Smooth muscle cell (in vitro differentiated cells): ENCODE data around the gene SH3RF3. TPM values are rescaled to one million over a fixed set of nuclear protein-coding genes. Genes with fewer than 3 reads are reported as not detected.

Source experiments
- DNase-seq: peaks from one replicate; lab custom pipeline; 2025; ENCODE audit not compliant: unreplicated experiment; lab: John Stamatoyannopoulos, UW
- H2AFZ ChIP-seq: fragments of 200-600 bp; sonication (generic); 2 replicates; pipeline ENCODE4 v1.6.0; 2016; ENCODE audit warnings: antibody characterized with exemption, low read depth, mild to moderate bottlenecking
- H3F3A ChIP-seq: fragments of 200-600 bp; sonication (generic); 2 replicates; pipeline ENCODE4 v1.6.0; 2017; ENCODE audit warnings: antibody characterized with exemption, low read depth
- H3K27ac ChIP-seq: fragments of 200-600 bp; sonication (generic); 2 replicates; pipeline ENCODE4 v1.5.1; 2016; ENCODE audit warnings: low read depth, mild to moderate bottlenecking
- H3K27me3 ChIP-seq: fragments of 200-600 bp; sonication (generic); 2 replicates; pipeline ENCODE4 v1.6.1; 2016; ENCODE audit warnings: low read depth, mild to moderate bottlenecking
- H3K36me3 ChIP-seq: fragments of 200-600 bp; sonication (generic); 2 replicates; pipeline ENCODE4 v1.5.1; 2016; ENCODE audit warnings: low read depth
- H3K4me1 ChIP-seq: fragments of 200-600 bp; sonication (generic); 2 replicates; pipeline ENCODE4 v1.5.1; 2016; ENCODE audit warnings: low read depth
- H3K4me2 ChIP-seq: fragments of 200-600 bp; sonication (generic); 2 replicates; pipeline ENCODE4 v1.6.0; 2016; ENCODE audit warnings: mild to moderate bottlenecking
- H3K4me3 ChIP-seq: fragments of 200-600 bp; sonication (generic); 2 replicates; pipeline ENCODE4 v1.5.1; 2016; ENCODE audit warnings: mild to moderate bottlenecking
- H3K79me2 ChIP-seq: fragments of 200-600 bp; sonication (generic); 2 replicates; pipeline ENCODE4 v1.6.0; 2016; ENCODE audit warnings: low read depth, mild to moderate bottlenecking
- H3K9ac ChIP-seq: fragments of 200-600 bp; sonication (generic); 2 replicates; pipeline ENCODE4 v1.6.0; 2016; ENCODE audit warnings: low read depth
- H3K9me3 ChIP-seq: fragments of 200-600 bp; sonication (generic); replicated peaks from 2 replicates; pipeline ENCODE4 v1.5.1; 2016; ENCODE audit warnings: low read depth
- H4K20me1 ChIP-seq: fragments of 200-600 bp; sonication (generic); 2 replicates; pipeline ENCODE4 v1.6.0; 2016; ENCODE audit warnings: low read depth
- WGBS: methylation state at CpG from one replicate; pipeline ENCODE4 v1.1.7; 2016; ENCODE audit warnings: low lambda C conversion rate; 5-methylcytosine and 5-hydroxymethylcytosine counted together
- polyA plus RNA-seq: library from polyadenylated mRNA; unstranded; fragments of >200 nt; fragmentation: Nextera tagmentation; extraction: Ambion mirVana; gene quantifications from 2 replicates; pipeline ENCODE4 v1.2.1, GENCODE V29; 2016
- total RNA-seq: library from RNA; depleted of rRNA; stranded (reverse); fragments of >200 nt; gene quantifications from 2 replicates; pipeline ENCODE4 v1.2.3, GENCODE V29; 2014
- TF ChIP-seq, protein P1 (sequence below): fragments of 200-600 bp; sonication (generic); IDR thresholded peaks from 2 replicates; pipeline ENCODE4 v1.5.1; 2017; ENCODE audit warnings: borderline replicate concordance, mild to moderate bottlenecking, antibody characterized with exemption; ENCODE audit not compliant: insufficient read depth, poor library complexity, severe bottlenecking

The SH3RF3 gene
- total and polyA plus RNA-seq, 2 experiments from 2014 or later = 6.6 to 11.8 TPM

DNA sequence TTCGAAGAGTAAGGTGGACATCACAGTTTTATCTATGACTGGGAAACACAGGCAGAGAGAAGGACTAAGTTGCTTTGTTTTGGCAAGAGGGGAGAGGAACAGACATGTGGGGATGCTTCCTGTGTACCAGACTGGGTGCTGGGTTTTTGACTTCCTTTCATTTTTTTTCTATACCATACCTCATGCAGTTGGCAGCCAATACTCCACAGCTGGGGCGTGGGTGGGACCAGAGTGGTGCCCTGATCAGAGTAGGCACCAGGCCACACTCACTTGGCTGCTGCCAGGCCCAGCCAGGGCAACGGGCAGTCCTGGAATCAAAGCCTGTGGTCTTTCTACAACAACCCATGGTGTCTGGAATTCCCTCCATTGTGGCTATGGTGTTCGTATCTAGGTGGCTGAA is 45.2 kb downstream of the SH3RF3 start:
- Histone ChIP-seq H3K27ac (peak overlapping the region; percentile 98), H3K4me3 (no peak overlapping the region), H4K20me1 (no peaks in the 10 kb centered on the region), H3K4me2 (peak overlapping the region; percentile 78), H3K27me3 (no peaks in the 10 kb centered on the region), H3F3A (peaks cover 27% of the 10 kb centered on the region), H3K9me3 (no peaks in the 10 kb centered on the region), H3K36me3 (no peaks in the 10 kb centered on the region), H2AFZ (no peak overlapping the region), H3K9ac (peak overlapping the region; percentile 89), H3K4me1 (peaks cover 31% of the 10 kb centered on the region), H3K79me2 (peaks cover 61% of the 10 kb centered on the region)
- WGBS = 79% methylated on average over 4 of the region's 4 CpGs
- TF ChIP-seq, protein P1, sequence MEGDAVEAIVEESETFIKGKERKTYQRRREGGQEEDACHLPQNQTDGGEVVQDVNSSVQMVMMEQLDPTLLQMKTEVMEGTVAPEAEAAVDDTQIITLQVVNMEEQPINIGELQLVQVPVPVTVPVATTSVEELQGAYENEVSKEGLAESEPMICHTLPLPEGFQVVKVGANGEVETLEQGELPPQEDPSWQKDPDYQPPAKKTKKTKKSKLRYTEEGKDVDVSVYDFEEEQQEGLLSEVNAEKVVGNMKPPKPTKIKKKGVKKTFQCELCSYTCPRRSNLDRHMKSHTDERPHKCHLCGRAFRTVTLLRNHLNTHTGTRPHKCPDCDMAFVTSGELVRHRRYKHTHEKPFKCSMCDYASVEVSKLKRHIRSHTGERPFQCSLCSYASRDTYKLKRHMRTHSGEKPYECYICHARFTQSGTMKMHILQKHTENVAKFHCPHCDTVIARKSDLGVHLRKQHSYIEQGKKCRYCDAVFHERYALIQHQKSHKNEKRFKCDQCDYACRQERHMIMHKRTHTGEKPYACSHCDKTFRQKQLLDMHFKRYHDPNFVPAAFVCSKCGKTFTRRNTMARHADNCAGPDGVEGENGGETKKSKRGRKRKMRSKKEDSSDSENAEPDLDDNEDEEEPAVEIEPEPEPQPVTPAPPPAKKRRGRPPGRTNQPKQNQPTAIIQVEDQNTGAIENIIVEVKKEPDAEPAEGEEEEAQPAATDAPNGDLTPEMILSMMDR = no peak
- no peak for DNase-seq

DNA sequence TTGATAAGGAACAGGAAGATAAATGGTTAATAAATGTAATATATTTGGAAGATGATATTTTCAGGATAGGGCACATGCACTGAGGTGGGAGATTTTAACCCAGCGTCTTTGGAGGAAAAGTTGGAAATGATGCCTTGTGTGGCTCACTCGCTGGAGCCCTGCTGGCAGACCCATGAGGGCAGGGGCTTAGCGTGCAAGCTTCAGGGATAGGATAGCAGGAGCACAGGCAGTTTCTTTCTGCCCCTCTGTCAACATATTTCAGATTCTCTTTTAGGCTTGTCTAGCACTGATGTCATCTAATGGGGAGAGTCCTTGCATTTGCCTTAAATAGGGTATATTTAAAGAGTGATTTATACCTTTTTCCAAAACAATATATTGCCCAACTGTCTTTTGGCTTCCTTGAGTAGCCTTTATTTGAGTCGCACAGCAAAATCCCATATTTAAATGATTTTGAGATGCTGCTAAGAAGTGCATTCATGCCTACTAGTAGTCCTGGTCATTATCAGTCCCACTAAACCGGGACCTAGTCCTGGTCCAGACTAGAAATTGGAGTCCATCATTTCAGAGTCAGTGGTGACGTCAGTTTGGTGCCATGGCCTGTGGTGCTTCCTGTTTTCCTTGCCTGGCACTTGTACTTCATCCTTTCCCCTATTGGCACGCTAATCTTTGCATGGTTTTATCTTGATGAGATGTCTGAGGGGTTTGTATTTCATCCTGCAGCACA is 45.8 kb downstream of the SH3RF3 start:
- 86% methylated on average over 7 of the region's 7 CpGs for whole genome bisulfite sequencing
- Histone ChIP-seq H3K27me3 (no peaks in the 10 kb centered on the region), H2AFZ (no peak overlapping the region), H3K4me3 (no peak overlapping the region), H3K9me3 (no peaks in the 10 kb centered on the region), H3K4me2 (peak overlapping the region; percentile 78), H4K20me1 (no peaks in the 10 kb centered on the region), H3K27ac (peak overlapping the region; percentile 98), H3F3A (peaks cover 27% of the 10 kb centered on the region), H3K79me2 (peaks cover 61% of the 10 kb centered on the region), H3K4me1 (peaks cover 31% of the 10 kb centered on the region), H3K36me3 (no peaks in the 10 kb centered on the region), H3K9ac (peak overlapping the region; percentile 89)
- TF ChIP-seq, protein P1 = no peak
- no peak for DNase-seq

DNA sequence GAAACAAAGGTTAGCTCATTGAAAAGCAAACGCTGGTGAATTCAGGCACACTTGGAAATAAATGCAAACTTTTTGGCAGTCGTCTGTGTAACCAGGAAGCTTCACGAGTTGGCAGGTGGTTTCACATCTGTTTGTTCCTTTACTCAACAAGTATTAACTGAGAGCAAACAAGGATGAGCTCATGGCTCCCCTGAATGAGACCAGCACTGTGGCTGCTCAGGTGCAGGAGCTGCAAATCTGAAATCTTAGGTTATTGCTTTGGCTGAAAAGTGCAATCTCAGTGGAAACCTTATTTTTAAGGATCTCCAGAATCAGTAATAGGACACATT is 46.3 kb downstream of the SH3RF3 start:
- TF ChIP-seq, protein P1 = no peak

GRCh38 chr2:109176928-109177327 is 47.9 kb downstream of the SH3RF3 start:
- H4K20me1 ChIP-seq = no peaks in the 10 kb centered on the region
- no peaks in the 10 kb centered on the region for H3K36me3 ChIP-seq
- 14% methylated on average over 2 of the region's 2 CpGs for WGBS
- H3K4me2 ChIP-seq = no peak overlapping the region
- H3K27ac ChIP-seq = no peak overlapping the region
- H3K4me3 ChIP-seq = no peak overlapping the region
- H3K27me3 ChIP-seq = no peaks in the 10 kb centered on the region
- no peak for DNase-seq
- peaks cover 22% of the 10 kb centered on the region for H3F3A ChIP-seq
- no peak overlapping the region for H3K9ac ChIP-seq
- TF ChIP-seq, protein P1 = no peak
- H2AFZ ChIP-seq = no peak overlapping the region
- H3K79me2 ChIP-seq = peaks cover 60% of the 10 kb centered on the region
- H3K4me1 ChIP-seq = peaks cover 26% of the 10 kb centered on the region
- no peaks in the 10 kb centered on the region for H3K9me3 ChIP-seq

More for the DNA sequence above, 46.3 kb downstream of the SH3RF3 start:
- Histone ChIP-seq H3K4me3 (no peak overlapping the region), H4K20me1 (no peaks in the 10 kb centered on the region), H3K36me3 (no peaks in the 10 kb centered on the region), H3K4me1 (peaks cover 31% of the 10 kb centered on the region), H3K9ac (no peak overlapping the region), H2AFZ (no peak overlapping the region), H3K9me3 (no peaks in the 10 kb centered on the region), H3F3A (peaks cover 27% of the 10 kb centered on the region), H3K79me2 (peaks cover 60% of the 10 kb centered on the region), H3K4me2 (no peak overlapping the region), H3K27ac (peak overlapping the region; percentile 98), H3K27me3 (no peaks in the 10 kb centered on the region)
- DNase-seq = no peak
- WGBS = 94% methylated on average over 3 of the region's 3 CpGs
